ENCODE measurements around the gene DGKZ.
A peak's percentile ranks its signal among the peaks of the same experiment; 100 is the strongest.

The DGKZ gene

GRCh38 chr11:46343520-46343919, 3.7 kb upstream of the DGKZ start:
- FAIRE-seq = no peak
- no peak for DNase-seq (ENCODE audit: low spot score)

- DNase-seq (ENCODE audit: low spot score) (peak; percentile 40), FAIRE-seq (no peak)
These were observed 2.1 kb upstream of the DGKZ start for GRCh38 chr11:46345131-46345597.

GRCh38 chr11:46345881-46346484, 1.3 kb upstream of the DGKZ start:
- FAIRE-seq = peak; percentile 44
- no peak for DNase-seq (ENCODE audit: low spot score)

GRCh38 chr11:46347637-46348311, 511 bp downstream of the DGKZ start:
- FAIRE-seq (no peak), DNase-seq (ENCODE audit: low spot score) (no peak)

GRCh38 chr11:46348566-46349401, 1.5 kb downstream of the DGKZ start:
- no peak for DNase-seq (ENCODE audit: low spot score)
- FAIRE-seq = no peak

- FAIRE-seq (no peak), DNase-seq (ENCODE audit: low spot score) (no peak)
These were observed 3.4 kb downstream of the DGKZ start for GRCh38 chr11:46350695-46351094.

- no peak for FAIRE-seq
- no peak for DNase-seq (ENCODE audit: low spot score)
These were observed 3.9 kb downstream of the DGKZ start for GRCh38 chr11:46351148-46351547.

GRCh38 chr11:46351606-46352005, 4.3 kb downstream of the DGKZ start:
- FAIRE-seq = no peak
- DNase-seq (ENCODE audit: low spot score) = no peak

- DNase-seq (ENCODE audit: low spot score) (no peak), FAIRE-seq (no peak)
These were observed 5.0 kb downstream of the DGKZ start for GRCh38 chr11:46352063-46352841.

GRCh38 chr11:46353698-46354097, 6.4 kb downstream of the DGKZ start:
- DNase-seq (ENCODE audit: low spot score) = no peak
- FAIRE-seq = no peak

- DNase-seq (ENCODE audit: low spot score) = no peak
- no peak for FAIRE-seq
These were observed 9.7 kb downstream of the DGKZ start for GRCh38 chr11:46356924-46357482.

- FAIRE-seq (no peak), DNase-seq (ENCODE audit: low spot score) (no peak)
These were observed 10.2 kb downstream of the DGKZ start for GRCh38 chr11:46357483-46357936.

- FAIRE-seq = no peak
- no peak for DNase-seq (ENCODE audit: low spot score)
These were observed 12.7 kb downstream of the DGKZ start for GRCh38 chr11:46359953-46360352.

- DNase-seq (ENCODE audit: low spot score) = no peak
- no peak for FAIRE-seq
These were observed 13.6 kb downstream of the DGKZ start for GRCh38 chr11:46360878-46361277.

- no peak for FAIRE-seq
- no peak for DNase-seq (ENCODE audit: low spot score)
These were observed 14.3 kb downstream of the DGKZ start for GRCh38 chr11:46361283-46362155.

GRCh38 chr11:46362156-46363030, 15.1 kb downstream of the DGKZ start:
- no peak for FAIRE-seq
- no peak for DNase-seq (ENCODE audit: low spot score)

GRCh38 chr11:46363031-46363407, 15.8 kb downstream of the DGKZ start:
- no peak for DNase-seq (ENCODE audit: low spot score)
- FAIRE-seq = no peak

- FAIRE-seq (no peak), DNase-seq (ENCODE audit: low spot score) (peak; percentile 51)
These were observed 16.3 kb downstream of the DGKZ start for GRCh38 chr11:46363455-46364005.

GRCh38 chr11:46364056-46364455, 16.8 kb downstream of the DGKZ start:
- FAIRE-seq = no peak
- DNase-seq (ENCODE audit: low spot score) = no peak

Data from urothelium cell line (cell line).